ENCODE measurements around the gene MEGF9. TPM values are rescaled to one million over a fixed set of nuclear protein-coding genes. Genes with fewer than 3 reads are reported as not detected.
A peak's percentile ranks its signal among the peaks of the same experiment; 100 is the strongest.

MEGF9 gene
- total and polyA plus RNA-seq, 2 of the 13 experiments (the other 11 are each of a cell fraction or from before 2014, with no cell fraction given), result 3.1 to 3.3 TPM

GRCh38 chr9:120580051-120580896, 134.0 kb downstream of the MEGF9 start, which contains the start of gene CDK5RAP2 (continued):
- TF ChIP-seq TRAFD1 (CRISPR knock-in tag; IDR thresholded peaks at IDR 0.05; ENCODE audit: borderline replicate concordance) (no peak), ZNF230 (CRISPR knock-in tag; IDR thresholded peaks at IDR 0.05) (peak; percentile 80; the same call in 1 of the 2 replicates), SNRNP70 (IDR thresholded peaks at IDR 0.05; ENCODE audit: low read depth, low read length) (no peak), MED8 (CRISPR knock-in tag; IDR thresholded peaks at IDR 0.05; ENCODE audit: insufficient replicate concordance) (no peak), SIN3B (IDR thresholded peaks at IDR 0.05; ENCODE audit: low read length) (peak; percentile 75), MIXL1 (CRISPR knock-in tag; IDR thresholded peaks at IDR 0.05) (peak; percentile 70), NR2C2 (CRISPR knock-in tag; IDR thresholded peaks at IDR 0.05; ENCODE audit: borderline replicate concordance) (peak; percentile 97), ZNF737 (CRISPR knock-in tag; IDR thresholded peaks at IDR 0.05; ENCODE audit: borderline replicate concordance) (no peak), SOX5 (CRISPR knock-in tag; IDR thresholded peaks at IDR 0.05; ENCODE audit: borderline replicate concordance) (peak; percentile 36; the same call in 1 of the 2 replicates), HINFP (CRISPR knock-in tag; IDR thresholded peaks at IDR 0.05; ENCODE audit: low read depth) (peak; percentile 49; the same call in 1 of the 2 replicates), SNAI1 (CRISPR knock-in tag; IDR thresholded peaks at IDR 0.05; ENCODE audit: borderline replicate concordance) (no peak), MNT (IDR thresholded peaks at IDR 0.05) (no peak), EHMT2 (IDR thresholded peaks at IDR 0.05; ENCODE audit: borderline replicate concordance, low read depth, low read length) (peak; percentile 86), KDM1A (CRISPR knock-in tag; IDR thresholded peaks at IDR 0.05) (no peak), HDAC1 (CRISPR knock-in tag; IDR thresholded peaks at IDR 0.05) (peak; percentile 77), ZNF362 (CRISPR knock-in tag; IDR thresholded peaks at IDR 0.05; ENCODE audit: borderline replicate concordance) (peak; percentile 81; the same call in 1 of the 2 replicates), NONO (IDR thresholded peaks at IDR 0.05) (no peak), NONO (CRISPR knock-in tag; conservative IDR thresholded peaks at IDR 0.05) (peak; percentile 67), CSRNP2 (CRISPR knock-in tag; conservative IDR thresholded peaks at IDR 0.05; ENCODE audit: low read depth) (no peak), TFDP2 (CRISPR knock-in tag; IDR thresholded peaks at IDR 0.05) (peak; percentile 96)
